ENCODE data around the gene SLC22A7.
A peak's percentile ranks its signal among the peaks of the same experiment; 100 is the strongest.
"Not testable (repeated sequence)": the region's sequence is repeated elsewhere in the genome, so short reads cannot be mapped to it uniquely, and the experiment has no call there.

SLC22A7 gene

DNA sequence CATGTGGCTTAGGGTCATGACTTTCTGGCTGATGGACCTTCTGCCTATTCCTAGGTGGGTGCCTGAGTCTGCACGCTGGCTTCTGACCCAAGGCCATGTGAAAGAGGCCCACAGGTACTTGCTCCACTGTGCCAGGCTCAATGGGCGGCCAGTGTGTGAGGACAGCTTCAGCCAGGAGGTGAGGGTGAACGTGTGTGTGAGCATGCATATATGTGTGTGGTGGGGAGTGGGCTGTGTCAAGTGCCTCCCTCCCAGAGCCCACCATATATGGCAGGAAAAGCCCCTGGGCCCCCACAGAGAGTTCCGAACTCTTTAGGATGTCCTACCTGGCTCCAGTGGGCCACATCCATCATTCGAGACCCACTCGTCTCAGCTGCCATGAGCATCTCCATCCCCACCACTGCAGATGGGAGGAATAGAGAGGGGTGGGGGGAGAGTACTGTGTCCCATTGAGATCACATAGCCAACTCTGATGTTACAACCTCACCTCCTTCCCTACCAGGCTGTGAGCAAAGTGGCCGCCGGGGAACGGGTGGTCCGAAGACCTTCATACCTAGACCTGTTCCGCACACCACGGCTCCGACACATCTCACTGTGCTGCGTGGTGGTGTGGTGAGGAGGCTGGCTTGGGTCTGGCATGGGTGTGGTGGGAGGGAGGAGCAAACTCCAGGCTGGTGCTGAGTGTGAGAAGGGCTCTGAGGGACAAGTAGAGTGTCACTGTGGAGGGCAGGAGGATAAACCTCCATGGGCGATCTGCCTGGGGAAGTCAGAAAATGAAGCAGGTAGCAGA lies 3.2 kb downstream of the SLC22A7 start:
- no peak for DNase-seq (ENCODE audit: low read depth in 3 of 3)

GRCh38 chr6:43302126-43302525 lies 4.1 kb downstream of the SLC22A7 start:
- no peak for DNase-seq (ENCODE audit: low read depth in 3 of 3)

DNA sequence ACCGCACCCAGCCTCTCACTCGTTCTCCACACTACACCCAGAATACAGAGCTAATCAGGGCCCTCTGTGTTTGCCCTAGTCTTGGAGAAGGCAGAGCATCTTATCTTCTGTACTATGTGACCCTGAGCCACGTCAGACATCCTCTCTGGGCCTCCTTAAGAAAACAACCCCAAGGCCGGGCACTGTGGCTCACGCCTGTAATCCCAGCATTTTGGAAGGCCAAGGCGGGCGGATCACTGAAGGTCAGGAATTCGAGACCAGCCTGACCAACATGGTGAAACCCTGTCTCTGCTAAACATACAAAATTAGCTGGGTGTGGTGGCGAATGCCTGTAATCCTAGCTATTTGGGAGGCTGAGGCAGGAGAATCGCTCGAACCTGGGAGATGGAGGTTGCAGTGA lies 4.9 kb downstream of the SLC22A7 start:
- DNase-seq (ENCODE audit: low read depth in 3 of 3): not testable (repeated sequence)

- no peak for DNase-seq (ENCODE audit: low read depth in 3 of 3)
These were observed 5.8 kb downstream of the SLC22A7 start for GRCh38 chr6:43303751-43304331.

DNA sequence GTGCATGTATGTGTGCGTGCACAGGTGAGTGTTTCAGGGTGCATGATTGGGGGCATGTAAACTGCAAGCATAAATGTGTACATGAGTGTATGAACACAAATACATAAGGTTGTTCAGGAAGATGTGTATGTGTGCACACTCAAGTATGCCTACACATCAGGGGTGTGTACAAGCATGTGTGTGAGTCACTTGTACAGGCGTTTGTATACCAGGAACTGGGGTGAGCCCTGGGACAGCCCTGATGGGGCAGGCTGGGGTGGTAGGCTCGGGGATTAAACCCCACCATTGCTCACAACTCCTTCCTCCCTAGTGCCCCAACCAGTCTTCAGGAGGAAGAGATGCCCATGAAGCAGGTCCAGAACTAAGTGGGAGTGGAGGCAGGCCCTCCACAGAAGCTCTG lies 6.3 kb downstream of the SLC22A7 start:
- DNase-seq (ENCODE audit: low read depth in 3 of 3): no peak

DNA sequence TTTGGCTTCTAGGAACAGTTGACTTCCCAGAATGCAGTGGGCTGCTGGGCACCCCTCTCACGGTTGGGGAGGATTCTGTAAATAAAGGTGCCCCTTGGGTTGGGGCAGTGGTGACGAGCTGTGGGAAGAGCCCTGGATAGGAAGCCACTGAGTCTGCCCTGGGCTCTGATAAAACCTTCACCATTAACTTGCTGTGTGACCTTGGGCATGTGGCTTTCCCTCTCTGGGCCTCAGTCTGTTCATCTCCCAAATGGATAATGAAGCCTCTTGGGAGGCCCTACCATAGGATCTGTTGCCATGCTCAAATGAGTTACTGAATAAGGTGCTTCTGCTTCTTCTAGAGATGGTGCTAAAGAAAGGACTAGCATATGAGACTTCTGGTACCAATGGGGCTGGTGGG lies 6.8 kb downstream of the SLC22A7 start:
- DNase-seq (ENCODE audit: low read depth in 3 of 3): no peak

DNA sequence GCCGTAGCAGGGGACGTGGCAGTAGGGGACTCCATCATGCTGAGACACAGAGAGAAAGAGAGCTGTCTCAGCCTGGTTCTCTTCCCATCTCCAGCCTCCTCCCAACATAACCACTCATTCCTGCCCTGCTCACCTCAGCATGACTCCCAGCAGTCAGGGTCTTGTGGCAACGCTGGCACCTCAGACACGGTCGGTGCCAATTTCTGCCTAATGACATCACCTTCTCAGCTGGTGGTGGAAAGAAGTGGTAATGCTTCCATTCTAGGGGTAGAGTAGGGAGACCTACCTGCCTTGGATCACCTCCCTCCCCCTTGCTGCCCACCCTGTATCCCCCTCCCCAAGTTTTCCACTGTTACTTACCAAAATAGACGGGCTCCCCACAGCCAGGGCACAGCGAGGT lies 8.0 kb downstream of the SLC22A7 start:
- DNase-seq (ENCODE audit: low read depth in 3 of 3): no peak

DNA sequence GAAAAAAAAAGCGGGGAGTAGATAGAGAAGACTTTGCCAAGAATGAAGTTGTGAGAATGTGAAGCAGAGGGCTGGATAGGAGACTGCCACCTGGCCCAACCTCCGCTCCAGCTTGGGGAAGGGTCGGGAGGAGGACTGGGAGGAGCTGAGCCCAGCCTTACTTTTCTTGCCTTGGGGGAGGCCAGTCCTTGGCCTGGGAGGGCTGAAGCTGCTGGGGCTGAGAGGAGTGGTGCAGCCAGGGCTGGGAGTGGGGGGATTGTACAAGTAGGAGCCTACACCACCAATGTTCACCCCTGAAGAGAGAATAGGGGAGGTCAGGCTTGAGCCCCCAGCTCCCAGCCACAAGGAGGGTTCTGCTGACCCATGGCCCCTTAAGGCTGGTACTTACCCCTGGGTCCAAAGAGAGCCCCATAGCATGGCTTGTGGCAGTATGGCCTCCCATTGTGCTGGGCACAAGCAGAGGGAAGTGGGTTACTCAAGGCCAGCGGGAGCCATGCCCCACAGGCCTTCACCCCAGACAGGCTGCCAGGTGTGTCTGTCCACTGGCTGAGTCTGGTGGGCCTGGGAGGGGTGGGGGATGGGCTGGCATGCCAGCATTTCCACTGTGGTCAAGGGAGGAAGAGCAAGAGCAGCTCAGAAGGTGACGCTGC lies 9.5 kb downstream of the SLC22A7 start:
- no peak for DNase-seq (ENCODE audit: low read depth in 3 of 3)

DNA sequence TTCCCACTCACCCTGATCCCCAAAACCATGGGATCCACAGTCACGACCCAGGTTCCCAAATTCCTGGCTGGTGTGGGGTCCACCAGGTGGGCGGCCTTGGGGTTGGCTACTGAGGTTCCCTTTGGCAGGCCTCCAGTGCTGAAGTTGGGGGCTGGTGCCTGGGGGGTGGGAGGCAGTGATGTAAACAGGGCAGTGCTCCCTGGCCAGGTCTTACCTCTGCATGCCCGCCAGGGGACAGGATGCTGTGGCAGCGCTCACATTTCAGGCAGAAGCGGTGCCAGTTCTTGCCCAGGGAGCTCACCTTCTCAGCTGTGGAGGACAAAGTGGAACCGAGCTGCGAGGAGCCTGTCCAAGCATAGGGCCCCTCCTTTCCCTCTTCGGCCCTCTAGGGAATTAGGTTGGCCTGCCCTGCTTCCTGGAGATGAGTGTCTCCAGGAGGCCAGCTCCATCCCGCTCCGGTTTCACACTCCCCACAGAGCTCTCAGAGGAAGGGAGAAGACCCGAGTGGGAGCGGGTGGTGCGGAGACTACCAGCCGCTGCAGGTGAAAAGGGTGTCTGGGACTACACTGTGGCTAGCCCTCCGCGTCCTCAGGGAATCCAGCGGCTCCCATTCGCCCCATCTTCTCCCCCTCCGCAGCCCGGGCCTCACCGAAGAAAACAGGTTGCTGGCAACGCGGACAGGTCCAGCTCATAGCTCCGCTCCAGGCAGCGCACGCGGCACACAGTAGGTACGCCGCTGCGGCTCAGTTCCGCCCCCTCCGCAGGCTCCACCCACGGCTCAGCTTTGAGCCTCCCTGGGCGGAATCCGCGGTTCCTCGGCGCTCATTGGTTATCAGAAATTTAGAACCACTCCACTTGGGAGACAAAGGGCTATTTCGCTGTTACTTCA lies 10.3 kb downstream of the SLC22A7 start, which contains the start of gene CRIP3:
CRIP3 (minus strand) TSS at position 726 of the 889 bp plus-strand sequence; CDS start at position 692, 34 bp downstream.
- DNase-seq (ENCODE audit: low read depth in 3 of 3): peak in 2 of 3 donors; percentile 7 to 43

DNA sequence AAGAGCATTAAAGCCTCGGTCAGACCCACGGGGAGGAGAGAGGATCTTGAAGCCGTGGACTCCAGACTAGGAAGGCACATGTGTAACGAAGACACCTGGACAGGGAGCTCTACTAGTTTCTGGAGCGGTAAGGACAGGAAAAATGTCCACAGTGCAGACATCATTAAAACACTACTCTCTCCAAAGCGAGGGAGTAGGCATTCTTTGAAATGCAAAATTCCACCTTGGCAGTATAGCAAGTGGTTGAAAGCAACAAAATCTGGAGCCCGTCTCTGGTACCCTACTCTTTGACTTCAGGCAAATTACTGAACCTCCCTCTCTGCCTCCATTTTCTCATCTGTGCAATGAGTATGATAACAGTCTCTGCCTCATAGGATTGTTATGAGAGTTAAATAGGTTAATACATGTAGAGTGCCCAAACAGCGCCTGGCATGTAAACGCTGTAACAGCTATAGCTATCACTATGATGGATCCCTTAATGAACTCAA lies 11.0 kb downstream of the SLC22A7 start:
- no peak for DNase-seq (ENCODE audit: low read depth in 3 of 3)

DNA sequence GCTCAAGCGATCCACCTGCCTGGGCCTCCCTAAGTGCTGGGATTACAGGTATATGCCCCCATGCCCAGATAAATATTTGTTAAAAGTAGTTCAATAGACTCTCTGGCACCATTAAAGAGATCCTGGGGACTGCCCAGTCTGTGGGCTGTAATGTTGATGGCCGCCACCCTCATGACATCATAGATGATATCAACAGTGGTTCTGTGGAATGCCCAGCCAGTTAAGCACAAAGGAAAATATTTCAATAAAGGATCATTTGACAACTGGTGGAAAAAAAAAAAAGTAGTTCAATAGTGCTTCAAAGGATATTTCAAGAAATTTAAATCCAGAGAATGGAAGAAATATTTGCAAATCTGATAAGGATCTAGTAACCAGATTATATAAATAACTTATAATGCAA lies 12.1 kb downstream of the SLC22A7 start:
- DNase-seq (ENCODE audit: low read depth in 3 of 3): no peak

- no peak for DNase-seq (ENCODE audit: low read depth in 3 of 3)
These were observed 12.6 kb downstream of the SLC22A7 start for GRCh38 chr6:43310624-43311023.

DNA sequence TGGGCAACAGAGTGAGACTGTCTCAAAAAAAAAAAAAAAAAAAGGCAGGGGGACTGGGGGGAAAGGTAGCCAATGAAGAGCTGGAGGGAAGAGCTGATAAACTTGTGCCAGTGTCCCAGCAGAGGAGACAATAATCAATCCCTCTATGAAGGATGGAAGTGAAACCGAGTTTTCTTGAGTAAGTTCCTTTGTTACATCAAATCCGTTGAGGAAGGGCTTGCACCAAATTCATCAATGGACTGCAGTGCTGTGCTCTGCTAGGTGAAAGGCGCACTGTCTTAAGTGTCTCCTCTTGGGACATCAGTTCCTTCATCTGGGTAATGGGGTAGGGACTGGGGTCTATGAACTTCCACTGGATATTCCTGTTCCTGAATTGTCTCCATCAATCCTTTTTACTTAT lies 13.6 kb downstream of the SLC22A7 start:
- no peak for DNase-seq (ENCODE audit: low read depth in 3 of 3)

- DNase-seq (ENCODE audit: low read depth in 3 of 3): no peak
These were observed 15.8 kb downstream of the SLC22A7 start for GRCh38 chr6:43313813-43314212.

GRCh38 chr6:43318011-43318410 lies 20.0 kb downstream of the SLC22A7 start:
- DNase-seq (ENCODE audit: low read depth in 3 of 3): no peak

DNA sequence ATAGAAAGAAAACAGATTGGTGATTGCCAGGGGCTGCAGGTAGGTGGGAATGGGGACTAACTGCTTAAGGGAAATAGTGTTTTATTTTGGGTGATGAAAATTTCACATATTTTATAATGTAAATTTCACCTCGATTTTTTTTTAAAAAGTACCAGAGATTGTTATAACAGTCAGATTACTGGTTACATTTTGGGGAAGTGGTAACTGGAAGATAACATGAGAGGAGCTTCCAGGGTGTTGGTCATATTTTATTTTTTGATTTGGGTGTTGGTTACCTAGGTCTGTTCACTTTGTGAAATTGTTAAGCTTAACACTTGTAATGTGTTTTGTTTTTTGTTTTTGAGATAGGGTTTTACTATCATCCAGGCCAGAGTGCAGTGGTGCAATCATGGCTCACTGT lies 27.8 kb downstream of the SLC22A7 start:
- no peak for DNase-seq (ENCODE audit: low read depth in 3 of 3)

- DNase-seq (ENCODE audit: low read depth in 3 of 3): no peak
These were observed 30.5 kb downstream of the SLC22A7 start for GRCh38 chr6:43328528-43328927.

GRCh38 chr6:43331470-43331869 lies 33.4 kb downstream of the SLC22A7 start:
- no peak for DNase-seq (ENCODE audit: low read depth in 3 of 3)

DNA sequence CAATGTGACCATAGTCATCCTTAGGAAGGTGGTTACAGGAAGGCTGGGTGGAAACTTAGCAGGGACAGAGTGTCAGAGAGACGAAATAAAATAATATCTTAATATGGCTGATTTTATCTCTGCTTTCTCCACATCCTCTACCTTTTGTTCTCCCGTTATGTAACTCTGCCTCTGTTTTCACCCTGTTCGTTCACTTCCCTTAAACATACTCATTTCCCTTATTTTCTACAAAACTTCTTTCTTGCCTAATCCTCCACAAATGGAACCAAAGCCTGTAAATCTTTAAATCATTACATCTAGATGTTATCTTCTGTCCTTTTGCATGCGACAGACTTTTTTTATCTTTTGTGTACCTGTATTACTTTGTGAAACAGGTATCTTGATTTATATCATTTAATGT lies 33.8 kb downstream of the SLC22A7 start:
- no peak for DNase-seq (ENCODE audit: low read depth in 3 of 3)

GRCh38 chr6:43334466-43335095 lies 36.5 kb downstream of the SLC22A7 start:
- no peak for DNase-seq (ENCODE audit: low read depth in 3 of 3)

- DNase-seq (ENCODE audit: low read depth in 3 of 3): no peak
These were observed 37.4 kb downstream of the SLC22A7 start for GRCh38 chr6:43335469-43335868.
